HepG2 (cell line): ENCODE data around the gene HBQ1.
"Not testable (repeated sequence)": the region's sequence is repeated elsewhere in the genome, so short reads cannot be mapped to it uniquely, and the experiment has no call there.

Experiments used
- HDAC6 ChIP-seq: fragments of 200-600 bp; sonication (generic); IDR thresholded peaks from 2 replicates; pipeline ENCODE4 v1.7.0; 2017; ENCODE audit warnings: mild to moderate bottlenecking, antibody characterized with exemption, low read length, low read depth
- KLF12 ChIP-seq: sonication (generic); formaldehyde crosslinking; IDR thresholded peaks from 2 replicates; pipeline ENCODE4 v1.4.0; 2020; ENCODE audit warnings: missing genetic modification reagents, borderline replicate concordance
- PAF1 ChIP-seq: IDR thresholded peaks from 2 replicates; pipeline ENCODE4 v1.6.1; 2016; ENCODE audit warnings: missing genetic modification reagents, missing compliant biosample characterization
- RELA ChIP-seq: sonication (generic); formaldehyde crosslinking; IDR thresholded peaks from 2 replicates; pipeline ENCODE4 v1.4.0; 2020; ENCODE audit warnings: missing genetic modification reagents
- SALL1 ChIP-seq: sonication (generic); formaldehyde crosslinking; IDR thresholded peaks from 2 replicates; pipeline ENCODE4 v1.8.0; 2022; ENCODE audit warnings: mild to moderate bottlenecking, missing genetic modification reagents
- ZFX ChIP-seq: sonication (generic); formaldehyde crosslinking; IDR thresholded peaks from 2 replicates; pipeline ENCODE4 v1.4.0; 2020; ENCODE audit warnings: mild to moderate bottlenecking, low read depth, missing genetic modification reagents, moderate library complexity
- ZNF34 ChIP-seq: sonication (generic); formaldehyde crosslinking; IDR thresholded peaks from 2 replicates; pipeline ENCODE4 v1.4.0; 2020; ENCODE audit warnings: mild to moderate bottlenecking, missing genetic modification reagents, borderline replicate concordance
- ZNF614 ChIP-seq: IDR thresholded peaks from 2 replicates; pipeline ENCODE4 v1.6.1; 2018; ENCODE audit warnings: missing biosample characterization, missing genetic modification reagents, inconsistent platforms, borderline replicate concordance
- ZNF761 ChIP-seq: sonication (generic); formaldehyde crosslinking; conservative IDR thresholded peaks from 2 replicates; pipeline ENCODE4 v1.4.0; 2020; ENCODE audit warnings: mild to moderate bottlenecking, missing genetic modification reagents
- TF ChIP-seq, protein P1 (sequence below): sonication (generic); formaldehyde crosslinking; IDR thresholded peaks from 2 replicates; pipeline ENCODE4 v1.4.0; 2020; ENCODE audit warnings: missing genetic modification reagents
- TF ChIP-seq, protein P2 (sequence below): sonication (generic); formaldehyde crosslinking; conservative IDR thresholded peaks from 2 replicates; pipeline ENCODE4 v1.5.0; 2020; ENCODE audit warnings: missing genetic modification reagents

DNA sequence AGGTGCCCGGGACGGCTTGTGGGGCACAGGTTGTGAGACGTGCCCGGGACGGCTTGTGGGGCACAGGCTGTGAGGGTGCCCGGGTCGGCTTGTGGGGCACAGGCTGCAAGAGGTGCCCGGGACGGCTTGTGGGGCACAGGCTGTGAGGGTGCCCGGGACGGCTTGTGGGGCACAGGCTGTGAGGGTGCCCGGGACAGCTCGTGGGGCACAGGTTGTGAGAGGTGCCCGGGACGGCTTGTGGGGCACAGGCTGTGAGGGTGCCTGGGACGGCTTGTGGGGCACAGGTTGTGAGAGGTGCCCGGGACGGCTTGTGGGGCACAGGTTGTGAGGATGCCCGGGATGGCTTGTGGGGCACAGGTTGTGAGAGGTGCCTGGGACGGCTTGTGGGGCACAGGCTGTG, 20.0 kb upstream of the HBQ1 start:
- not testable (repeated sequence) for TF ChIP-seq PAF1 (CRISPR knock-in tag); HDAC6; ZNF34 (CRISPR knock-in tag); RELA (CRISPR knock-in tag); KLF12; ZFX (CRISPR knock-in tag); ZNF614; SALL1; ZNF761 (CRISPR knock-in tag)
- TF ChIP-seq, protein P1, sequence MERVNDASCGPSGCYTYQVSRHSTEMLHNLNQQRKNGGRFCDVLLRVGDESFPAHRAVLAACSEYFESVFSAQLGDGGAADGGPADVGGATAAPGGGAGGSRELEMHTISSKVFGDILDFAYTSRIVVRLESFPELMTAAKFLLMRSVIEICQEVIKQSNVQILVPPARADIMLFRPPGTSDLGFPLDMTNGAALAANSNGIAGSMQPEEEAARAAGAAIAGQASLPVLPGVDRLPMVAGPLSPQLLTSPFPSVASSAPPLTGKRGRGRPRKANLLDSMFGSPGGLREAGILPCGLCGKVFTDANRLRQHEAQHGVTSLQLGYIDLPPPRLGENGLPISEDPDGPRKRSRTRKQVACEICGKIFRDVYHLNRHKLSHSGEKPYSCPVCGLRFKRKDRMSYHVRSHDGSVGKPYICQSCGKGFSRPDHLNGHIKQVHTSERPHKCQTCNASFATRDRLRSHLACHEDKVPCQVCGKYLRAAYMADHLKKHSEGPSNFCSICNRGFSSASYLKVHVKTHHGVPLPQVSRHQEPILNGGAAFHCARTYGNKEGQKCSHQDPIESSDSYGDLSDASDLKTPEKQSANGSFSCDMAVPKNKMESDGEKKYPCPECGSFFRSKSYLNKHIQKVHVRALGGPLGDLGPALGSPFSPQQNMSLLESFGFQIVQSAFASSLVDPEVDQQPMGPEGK: not testable (repeated sequence)
- TF ChIP-seq, protein P2, sequence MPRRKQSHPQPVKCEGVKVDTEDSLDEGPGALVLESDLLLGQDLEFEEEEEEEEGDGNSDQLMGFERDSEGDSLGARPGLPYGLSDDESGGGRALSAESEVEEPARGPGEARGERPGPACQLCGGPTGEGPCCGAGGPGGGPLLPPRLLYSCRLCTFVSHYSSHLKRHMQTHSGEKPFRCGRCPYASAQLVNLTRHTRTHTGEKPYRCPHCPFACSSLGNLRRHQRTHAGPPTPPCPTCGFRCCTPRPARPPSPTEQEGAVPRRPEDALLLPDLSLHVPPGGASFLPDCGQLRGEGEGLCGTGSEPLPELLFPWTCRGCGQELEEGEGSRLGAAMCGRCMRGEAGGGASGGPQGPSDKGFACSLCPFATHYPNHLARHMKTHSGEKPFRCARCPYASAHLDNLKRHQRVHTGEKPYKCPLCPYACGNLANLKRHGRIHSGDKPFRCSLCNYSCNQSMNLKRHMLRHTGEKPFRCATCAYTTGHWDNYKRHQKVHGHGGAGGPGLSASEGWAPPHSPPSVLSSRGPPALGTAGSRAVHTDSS (CRISPR knock-in tag): not testable (repeated sequence)
